T-helper 1 cell treated with Interleukin-12 subunit alpha and Interleukin-12 subunit beta and Interleukin-4 antibody, amounts not matched to agents 30 ng/mL and 1 ng/mL, for 36 hours (primary cell): Measurements from ENCODE around the gene FZD8. TPM values are rescaled to one million over a fixed set of nuclear protein-coding genes. Genes with fewer than 3 reads are reported as not detected.

Experiments used
- intact Hi-C: fragments of 100-400 bp; cut with micrococcal nuclease; formaldehyde crosslinking; loops from one replicate; pipeline ENCODE4 v1.15.1; 2024
- total RNA-seq: library from RNA; stranded (reverse); gene quantifications from 2 replicates; pipeline ENCODE4 v1.2.3, GENCODE V29; 2022

FZD8 gene
- total RNA-seq, 1 donor from 2014 or later: 0.17 TPM

DNA sequence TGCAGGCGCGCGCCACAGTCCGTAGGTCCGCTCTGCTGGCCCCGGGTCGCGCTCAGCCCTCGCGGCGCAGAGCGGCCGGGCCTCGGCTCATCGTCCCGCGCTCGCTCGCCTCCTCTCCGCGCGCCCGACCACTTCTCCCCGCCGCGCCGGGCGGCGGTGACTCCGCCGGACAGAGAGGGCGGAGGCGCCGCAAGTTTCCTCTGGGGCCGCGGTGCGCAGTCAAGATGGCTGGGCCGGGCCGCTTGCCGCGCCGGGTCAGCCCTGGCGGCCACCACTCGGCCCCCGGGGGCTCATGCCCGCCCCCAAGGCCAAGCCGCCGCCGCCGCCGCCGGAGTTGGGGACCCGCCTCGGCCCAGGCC is 441 bp downstream of the FZD8 start:
- intact Hi-C loops: loop anchor here (2.0 to 5.0 kb wide), 2 partner anchors 304 to 515 kb away; partner anchors contain the start of genes CCNY and CREM

DNA sequence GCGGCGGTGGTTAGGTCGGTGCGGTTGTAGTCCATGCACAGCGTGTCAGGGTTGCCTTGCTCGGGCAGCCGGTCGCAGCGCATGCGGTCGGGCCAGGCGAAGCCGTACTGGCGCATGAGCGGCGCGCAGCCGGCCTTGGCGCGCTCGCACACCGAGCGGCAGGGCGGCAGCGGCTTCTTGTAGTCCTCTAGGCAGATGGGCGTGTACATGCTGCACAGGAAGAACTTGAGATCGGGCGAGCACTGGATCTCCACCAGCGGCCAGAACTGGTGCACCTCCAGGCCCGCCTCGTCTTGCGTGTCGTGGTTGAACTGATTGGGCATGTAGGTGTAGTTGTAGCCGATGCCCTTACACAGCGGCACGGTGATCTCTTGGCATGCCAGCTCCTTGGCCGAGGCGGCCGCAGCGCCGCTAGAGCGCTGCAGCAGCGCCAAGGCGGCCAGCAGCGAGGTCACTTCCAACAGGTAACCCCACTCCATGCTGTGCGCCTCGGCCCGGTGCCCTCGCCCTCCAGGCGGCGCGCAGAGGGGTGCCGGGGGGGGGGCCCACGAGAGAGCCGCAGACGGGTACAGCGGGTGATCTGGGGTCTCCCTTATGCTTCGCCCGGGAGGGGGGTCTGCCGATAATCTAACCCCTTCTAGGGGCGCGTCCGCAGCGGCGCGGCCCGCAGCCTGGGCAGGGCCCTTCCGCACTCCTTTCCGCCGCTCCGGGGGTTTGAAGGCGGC is 983 bp downstream of the FZD8 start:
- intact Hi-C loops: loop anchor here (5.0 kb wide), 1 partner anchor 304 kb away; the partner anchor contains the start of gene CCNY

DNA sequence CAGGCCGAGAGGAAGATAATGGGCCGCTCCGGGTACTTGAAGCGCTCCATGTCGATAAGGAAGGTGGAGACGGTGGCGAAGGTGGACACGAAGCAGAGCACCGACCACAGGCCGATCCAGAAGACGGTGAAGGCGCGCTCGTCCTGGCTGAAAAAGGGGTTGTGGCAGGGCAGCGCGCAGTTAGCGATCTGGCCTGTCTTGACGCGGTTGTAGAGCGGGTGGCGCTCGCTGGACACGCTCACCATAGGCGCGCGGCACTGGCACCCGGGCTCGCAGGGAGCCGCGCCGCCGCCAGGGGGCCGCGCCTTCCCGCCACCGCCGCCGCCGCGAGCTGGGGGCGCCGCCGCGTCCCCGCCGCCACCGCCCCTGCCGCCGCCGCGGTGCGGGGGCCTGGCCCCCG is 1.6 kb downstream of the FZD8 start:
- intact Hi-C loops: loop anchor here (5.0 kb wide), 1 partner anchor 303 kb away; the partner anchor contains the start of gene CCNY

- intact Hi-C loops: loop anchor here (5.0 kb wide), 1 partner anchor 303 kb away; the partner anchor contains the start of gene CCNY
These were observed 2.2 kb downstream of the FZD8 start for GRCh38 chr10:35639728-35640401.

DNA sequence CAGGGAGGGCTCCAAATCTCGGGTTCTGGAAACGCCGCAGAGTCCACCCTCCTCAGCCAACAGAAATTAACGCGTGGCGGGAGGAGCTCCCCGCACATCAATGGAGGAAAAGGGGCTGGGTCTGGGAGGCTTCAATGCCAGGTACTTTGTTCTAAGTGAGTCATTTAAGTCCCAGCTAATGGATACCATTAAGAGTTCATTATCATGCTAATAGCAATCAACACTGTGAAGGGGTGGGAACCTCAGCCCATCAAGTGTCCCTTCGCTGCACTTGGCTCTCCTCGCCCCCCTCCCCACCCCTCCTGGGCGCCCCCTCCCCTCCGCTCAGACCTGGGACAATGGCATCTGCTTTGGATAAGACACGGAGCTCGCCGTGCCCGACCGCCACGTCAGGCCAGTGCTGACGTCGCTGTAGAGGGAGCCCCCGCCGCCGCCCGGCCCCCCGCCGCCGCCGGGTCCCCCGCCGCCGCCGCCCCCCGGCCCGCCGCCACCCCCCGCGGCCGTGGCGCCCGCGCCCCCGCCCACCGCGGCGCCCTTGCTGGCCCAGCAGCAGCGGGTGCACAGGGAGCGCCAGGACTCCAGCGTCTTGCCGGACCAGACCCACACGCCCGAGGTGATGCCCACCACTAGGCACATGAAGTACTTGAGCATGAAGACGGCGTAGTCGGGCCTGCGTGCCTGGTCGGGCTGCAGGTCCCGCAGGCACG is 2.9 kb downstream of the FZD8 start:
- intact Hi-C loops: no loop called here

DNA sequence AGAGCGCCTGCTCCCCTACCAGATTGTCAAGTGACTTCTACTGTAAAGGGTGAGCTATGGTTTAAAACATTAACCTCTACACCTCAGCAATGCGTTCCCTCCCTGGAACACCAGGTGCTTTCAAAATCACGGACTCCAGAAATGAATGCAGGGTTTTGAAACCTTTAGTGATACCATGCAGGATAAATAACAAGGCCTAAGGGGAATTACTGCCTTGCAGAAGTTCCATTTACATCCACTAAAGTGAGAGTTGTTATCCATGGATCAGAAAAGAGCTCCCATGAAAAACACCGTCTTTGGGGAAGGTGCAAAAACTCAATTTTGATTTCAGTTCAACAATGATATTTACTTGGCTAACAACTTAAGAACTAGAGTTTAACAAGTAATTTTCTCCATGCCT is 4.0 kb downstream of the FZD8 start:
- intact Hi-C loops: no loop called here

- intact Hi-C loops: no loop called here
These were observed 4.6 kb downstream of the FZD8 start for GRCh38 chr10:35637462-35637861.

- intact Hi-C loops: no loop called here
These were observed 5.1 kb downstream of the FZD8 start for GRCh38 chr10:35636956-35637355.

DNA sequence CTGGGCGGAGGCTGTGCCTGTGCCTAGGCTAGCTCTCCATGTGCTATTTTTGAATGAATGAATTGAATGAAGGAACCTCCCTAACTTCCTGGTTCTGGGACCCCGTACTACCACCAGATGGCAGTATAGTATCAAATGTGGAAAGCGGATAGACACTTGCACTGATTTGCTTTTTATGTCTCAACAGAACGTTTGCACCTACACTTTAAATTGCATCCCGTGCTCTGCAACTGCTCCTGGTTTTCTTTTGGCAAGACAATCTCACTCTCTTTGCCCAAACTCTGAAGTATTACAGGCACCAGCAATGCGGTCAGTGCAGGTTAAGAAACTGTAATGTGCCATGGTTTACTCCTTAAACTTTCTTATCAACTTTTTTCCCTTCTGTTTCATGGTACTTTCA is 6.5 kb downstream of the FZD8 start:
- intact Hi-C loops: loop anchor here (1.0 kb wide), 2 partner anchors 146 to 1246 kb away; no protein-coding TSS in a partner anchor

DNA sequence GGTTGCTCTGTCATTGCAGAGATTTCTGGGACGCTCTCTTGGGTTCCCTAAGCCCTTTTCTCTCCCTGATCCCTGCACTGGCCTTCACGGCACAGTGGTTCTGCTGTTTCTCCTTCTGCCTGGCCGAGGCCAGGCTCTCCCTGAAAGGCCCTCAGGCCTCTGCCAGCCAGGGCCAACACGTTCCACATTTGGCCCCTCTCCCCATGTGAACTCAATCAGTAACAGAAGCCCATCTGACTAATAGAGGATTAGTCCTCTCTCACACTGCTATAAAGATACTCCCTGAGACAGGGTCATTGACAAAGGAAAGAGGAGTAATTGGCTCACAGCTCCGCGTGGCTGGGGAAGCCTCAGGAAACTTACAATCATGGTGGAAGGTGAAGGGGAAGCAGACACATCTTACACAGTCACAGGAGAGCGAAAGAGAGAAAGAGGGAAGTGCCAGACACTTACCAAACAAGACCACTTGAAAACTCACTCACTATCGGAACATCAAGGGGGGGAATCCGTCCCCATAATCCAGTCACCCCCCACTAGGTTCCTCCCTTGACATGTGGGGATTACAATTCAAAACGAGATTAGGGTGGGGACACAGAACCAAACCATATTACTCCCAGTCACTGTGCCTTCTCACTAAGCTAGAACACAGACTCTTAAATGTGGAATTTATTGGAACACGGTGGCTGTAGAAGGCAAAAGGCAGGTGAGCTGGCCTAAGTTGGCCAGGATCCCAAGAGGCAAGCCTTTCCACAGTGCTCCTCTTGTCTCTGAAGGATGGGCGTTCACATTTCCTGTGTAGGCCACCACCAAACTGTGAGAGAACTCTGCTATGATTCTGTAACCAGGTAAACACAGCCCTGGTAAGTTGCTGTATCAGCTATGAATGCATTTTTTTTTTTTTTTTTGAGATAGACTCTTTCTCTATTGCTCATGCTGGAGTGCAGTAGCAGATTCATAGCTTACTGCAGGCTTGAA is 8.8 kb downstream of the FZD8 start:
- intact Hi-C loops: no loop called here

DNA sequence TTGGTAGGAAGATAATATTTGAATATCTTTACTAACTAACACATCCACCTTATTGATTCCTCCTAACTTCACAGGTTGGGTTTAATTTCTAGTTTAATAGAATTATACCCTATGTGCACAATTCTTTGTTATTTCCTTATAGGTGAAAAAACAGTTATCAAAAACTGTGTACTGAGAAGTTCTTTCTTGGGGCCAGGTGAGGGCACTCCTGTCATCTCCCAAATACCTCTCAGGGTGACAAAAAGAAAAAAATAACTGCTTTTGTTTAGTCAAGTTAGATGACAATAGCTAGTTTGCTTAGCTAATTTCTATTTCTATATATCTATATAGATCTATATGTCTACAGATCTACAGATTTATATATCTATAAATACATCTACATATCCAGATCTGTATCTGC is 10.1 kb downstream of the FZD8 start:
- intact Hi-C loops: no loop called here

- intact Hi-C loops: no loop called here
These were observed 10.7 kb downstream of the FZD8 start for GRCh38 chr10:35631404-35631803.

GRCh38 chr10:35626971-35627507 is 15.1 kb downstream of the FZD8 start:
- intact Hi-C loops: no loop called here

DNA sequence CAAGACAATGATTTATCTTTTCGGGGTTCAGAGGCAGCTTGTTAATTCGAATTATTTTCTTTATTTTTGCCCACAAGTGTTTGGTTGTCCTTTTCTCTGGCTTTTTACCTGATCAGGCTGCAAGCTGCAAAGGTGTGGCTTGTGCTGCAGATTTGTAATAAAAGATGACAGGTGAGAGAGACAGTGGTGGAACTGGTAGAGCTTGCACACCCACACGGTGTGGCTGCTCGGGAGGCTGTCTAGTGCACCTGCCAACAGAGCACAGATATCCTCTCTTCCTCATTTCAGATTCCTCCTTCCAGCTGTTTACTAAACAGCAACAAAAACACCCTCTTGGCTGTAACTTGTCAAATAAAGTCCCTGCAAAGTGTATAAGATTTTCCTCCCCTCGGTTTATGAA is 27.8 kb downstream of the FZD8 start:
- intact Hi-C loops: no loop called here

- intact Hi-C loops: no loop called here
These were observed 28.4 kb downstream of the FZD8 start for GRCh38 chr10:35613597-35614226.

- intact Hi-C loops: no loop called here
These were observed 29.0 kb downstream of the FZD8 start for GRCh38 chr10:35613107-35613440.

GRCh38 chr10:35612385-35613106 is 29.6 kb downstream of the FZD8 start:
- intact Hi-C loops: no loop called here

- intact Hi-C loops: no loop called here
These were observed 30.3 kb downstream of the FZD8 start for GRCh38 chr10:35611750-35612149.

DNA sequence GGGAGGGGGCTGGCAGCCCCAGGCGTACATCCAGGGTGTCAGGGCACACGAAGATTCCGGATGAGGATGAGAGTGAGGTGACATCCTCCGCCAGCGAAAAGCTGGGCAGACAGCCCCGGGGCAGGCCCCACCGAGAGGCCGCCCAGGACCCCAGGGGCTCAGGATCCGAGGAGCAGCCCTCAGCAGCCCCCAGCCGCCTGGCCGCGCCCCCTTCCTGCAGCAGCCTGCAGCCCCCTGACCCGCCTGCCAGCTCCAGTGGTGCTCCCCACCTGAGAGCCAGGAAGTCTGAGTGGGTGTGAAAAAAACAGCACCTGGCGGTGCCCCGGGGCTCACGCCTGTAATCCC is 33.8 kb downstream of the FZD8 start:
- intact Hi-C loops: no loop called here
